KBM-7 (cell line): ENCODE results near the gene CCDC152.
"Not testable (repeated sequence)": the region's sequence is repeated elsewhere in the genome, so short reads cannot be mapped to it uniquely, and the experiment has no call there.

ENCODE experiments used
- DNase-seq: peaks from one replicate; pipeline ENCODE4 v3.0.0-alpha.2; 2015
- in situ Hi-C: fragments of 300-500 bp; cut with MboI; formaldehyde crosslinking; loops from 2 replicates; pipeline ENCODE4 v1.14.3; 2020; ENCODE audit warnings: low sequenced_read_pairs, low pct_unique_long_range_greater_than_20kb, mixed read lengths

Gene CCDC152, protein sequence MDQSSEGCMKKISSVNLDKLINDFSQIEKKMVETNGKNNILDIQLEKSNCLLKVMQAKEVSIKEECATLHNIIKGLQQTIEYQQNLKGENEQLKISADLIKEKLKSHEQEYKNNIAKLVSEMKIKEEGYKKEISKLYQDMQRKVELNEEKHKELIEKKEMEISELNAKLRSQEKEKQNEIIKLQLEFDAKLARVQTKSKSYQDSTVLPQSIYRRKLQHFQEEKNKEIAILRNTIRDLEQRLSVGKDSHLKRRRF

DNA sequence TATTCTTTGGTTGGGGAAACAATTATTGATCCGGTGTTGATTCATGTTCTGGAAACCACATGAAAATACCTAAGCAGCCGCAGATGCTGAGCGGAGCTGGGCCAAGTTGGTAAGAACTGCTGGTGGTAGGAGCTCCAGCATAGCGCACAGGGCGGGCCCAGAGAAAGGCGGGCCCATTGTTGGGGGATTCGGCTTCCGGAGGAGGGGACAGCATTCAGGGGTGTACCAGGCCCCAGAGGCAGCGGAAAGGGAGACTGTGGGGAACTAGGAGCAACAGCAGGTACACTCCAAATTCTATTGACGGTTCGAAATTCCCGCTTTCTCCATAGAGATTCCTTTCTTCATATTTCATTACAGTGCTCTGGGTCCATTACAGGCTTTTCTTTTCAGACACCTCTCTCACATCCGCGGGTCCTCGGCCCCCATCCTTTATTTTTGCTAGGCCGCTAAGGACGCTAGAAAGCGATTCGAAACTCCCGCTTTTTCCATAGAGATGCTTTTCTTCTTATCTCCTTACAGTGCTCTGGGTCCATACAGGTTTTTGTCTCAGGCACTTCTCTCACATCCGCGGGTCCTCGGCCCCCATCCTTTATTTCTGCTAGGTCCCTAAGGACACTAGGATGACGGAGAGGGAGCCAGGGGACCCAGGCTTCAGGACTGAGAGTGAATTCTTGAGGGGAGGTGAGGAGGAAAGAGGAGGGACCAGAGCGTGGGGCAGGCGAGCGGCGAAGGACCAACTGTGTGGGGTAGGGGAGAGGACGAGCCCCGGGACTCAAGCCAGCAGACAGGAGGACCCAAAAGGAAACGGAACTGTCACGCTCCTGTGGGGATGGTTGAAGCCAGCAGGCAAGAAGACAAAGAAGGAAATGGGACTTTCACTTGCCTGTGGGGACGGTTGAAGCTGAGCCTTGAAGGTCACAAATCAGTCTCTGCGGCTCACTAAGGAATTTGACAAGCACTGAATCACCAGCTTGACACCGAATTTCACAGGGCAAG is at the start of gene CCDC152:
Gene CCDC152 (plus strand): TSS at position 213 of the 996 bp plus-strand sequence. CDS start 2,304 bp downstream, outside the sequence.
- in situ Hi-C loops: no loop called here

DNA sequence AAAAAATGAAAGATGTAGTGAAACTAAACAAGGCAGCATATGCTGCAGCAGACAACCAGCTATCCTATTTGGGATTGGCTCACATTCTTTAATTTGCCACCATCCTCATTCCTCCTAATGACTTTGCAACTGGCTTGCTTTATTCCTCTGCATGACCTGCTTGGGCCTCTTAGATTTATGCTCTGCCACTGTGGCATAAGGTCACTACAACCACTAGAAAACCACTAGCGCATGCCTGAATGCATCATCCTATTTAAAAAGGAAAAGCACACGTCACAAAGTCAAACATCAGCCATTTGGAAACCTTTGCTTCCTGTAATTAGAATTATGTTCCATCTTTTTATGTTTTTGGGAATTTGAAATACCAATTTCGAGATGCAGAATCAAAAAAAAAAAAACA is 40.8 kb upstream of the CCDC152 start:
- DNase-seq: no peak
- in situ Hi-C loops: no loop called here

More for the DNA sequence above, at the start of gene CCDC152:
- DNase-seq: no peak

DNA sequence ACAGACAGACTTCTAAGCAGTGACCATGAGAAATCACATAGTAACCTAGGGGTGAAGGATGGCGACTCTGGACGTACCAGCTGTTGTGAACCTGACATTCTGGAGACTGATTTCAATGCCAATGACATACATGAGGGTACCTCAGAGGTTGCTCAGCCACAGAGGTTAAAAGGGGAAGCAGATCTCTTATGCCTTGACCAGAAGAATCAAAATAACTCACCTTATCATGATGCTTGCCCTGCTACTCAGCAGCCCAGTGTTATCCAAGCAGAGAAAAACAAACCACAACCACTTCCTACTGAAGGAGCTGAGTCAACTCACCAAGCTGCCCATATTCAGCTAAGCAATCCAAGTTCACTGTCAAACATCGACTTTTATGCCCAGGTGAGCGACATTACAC is 38.0 kb upstream of the CCDC152 start:
- peak; percentile 7 for DNase-seq
- in situ Hi-C loops: no loop called here

DNA sequence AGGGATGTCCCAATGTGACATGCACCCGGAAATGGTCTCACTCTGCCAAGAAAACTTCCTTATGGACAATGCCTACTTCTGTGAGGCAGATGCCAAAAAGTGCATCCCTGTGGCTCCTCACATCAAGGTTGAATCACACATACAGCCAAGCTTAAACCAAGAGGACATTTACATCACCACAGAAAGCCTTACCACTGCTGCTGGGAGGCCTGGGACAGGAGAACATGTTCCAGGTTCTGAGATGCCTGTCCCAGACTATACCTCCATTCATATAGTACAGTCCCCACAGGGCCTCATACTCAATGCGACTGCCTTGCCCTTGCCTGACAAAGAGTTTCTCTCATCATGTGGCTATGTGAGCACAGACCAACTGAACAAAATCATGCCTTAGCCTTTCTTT is 37.6 kb upstream of the CCDC152 start:
- in situ Hi-C loops: no loop called here
- DNase-seq: no peak

DNA sequence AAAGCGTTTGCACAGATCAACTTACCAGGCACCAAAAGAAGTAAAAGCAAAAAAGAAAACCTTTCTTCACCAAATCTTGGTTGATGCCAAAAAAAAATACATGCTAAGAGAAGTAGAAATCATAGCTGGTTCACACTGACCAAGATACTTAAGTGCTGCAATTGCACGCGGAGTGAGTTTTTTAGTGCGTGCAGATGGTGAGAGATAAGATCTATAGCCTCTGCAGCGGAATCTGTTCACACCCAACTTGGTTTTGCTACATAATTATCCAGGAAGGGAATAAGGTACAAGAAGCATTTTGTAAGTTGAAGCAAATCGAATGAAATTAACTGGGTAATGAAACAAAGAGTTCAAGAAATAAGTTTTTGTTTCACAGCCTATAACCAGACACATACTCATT is 36.4 kb upstream of the CCDC152 start:
- in situ Hi-C loops: no loop called here
- DNase-seq: peak; percentile 47

DNA sequence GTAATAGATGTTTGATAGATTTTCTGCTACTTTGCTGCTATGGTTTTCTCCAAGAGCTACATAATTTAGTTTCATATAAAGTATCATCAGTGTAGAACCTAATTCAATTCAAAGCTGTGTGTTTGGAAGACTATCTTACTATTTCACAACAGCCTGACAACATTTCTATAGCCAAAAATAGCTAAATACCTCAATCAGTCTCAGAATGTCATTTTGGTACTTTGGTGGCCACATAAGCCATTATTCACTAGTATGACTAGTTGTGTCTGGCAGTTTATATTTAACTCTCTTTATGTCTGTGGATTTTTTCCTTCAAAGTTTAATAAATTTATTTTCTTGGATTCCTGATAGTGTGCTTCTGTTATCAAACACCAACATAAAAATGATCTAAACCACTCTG is 35.1 kb upstream of the CCDC152 start:
- DNase-seq: no peak
- in situ Hi-C loops: no loop called here

DNA sequence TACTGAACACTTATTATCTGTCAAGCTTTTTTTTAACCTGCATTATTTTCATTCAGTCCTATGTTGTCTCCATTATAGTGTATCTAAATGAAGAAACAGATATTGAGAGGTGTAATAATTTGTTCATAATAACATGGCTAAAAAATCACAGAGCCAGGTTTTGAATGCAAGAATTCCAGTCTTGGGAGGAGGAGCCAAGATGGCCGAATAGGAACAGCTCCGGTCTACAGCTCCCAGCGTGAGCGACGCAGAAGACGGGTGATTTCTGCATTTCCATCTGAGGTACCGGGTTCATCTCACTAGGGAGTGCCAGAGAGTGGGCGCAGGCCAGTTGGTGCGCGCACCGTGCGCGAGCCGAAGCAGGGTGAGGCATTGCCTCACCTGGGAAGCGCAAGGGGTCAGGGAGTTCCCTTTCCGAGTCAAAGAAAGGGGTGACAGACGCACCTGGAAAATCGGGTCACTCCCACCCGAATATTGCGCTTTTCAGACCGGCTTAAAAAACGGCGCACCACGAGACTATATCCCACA is 22.0 kb upstream of the CCDC152 start:
- DNase-seq, in situ Hi-C loops: not testable (repeated sequence)

DNA sequence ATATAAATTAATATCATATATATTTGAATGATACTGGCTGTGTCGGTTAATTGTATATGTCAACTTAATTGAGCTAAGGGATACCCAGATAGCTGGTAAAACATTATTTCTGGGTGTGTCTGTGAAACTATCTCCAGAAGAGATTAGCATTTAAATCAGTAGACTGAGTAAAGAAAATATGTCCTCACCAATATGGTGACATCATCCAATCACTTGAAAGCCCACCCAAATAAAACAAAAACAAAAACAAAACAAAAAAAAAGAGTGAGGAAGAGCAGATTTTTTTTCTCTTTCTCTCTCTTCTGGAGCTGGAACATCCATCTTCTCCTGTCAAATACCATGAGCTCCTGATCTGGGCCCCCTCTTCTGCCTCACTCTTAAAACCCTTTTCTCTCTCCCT is 15.7 kb upstream of the CCDC152 start:
- in situ Hi-C loops: no loop called here
- no peak for DNase-seq

DNA sequence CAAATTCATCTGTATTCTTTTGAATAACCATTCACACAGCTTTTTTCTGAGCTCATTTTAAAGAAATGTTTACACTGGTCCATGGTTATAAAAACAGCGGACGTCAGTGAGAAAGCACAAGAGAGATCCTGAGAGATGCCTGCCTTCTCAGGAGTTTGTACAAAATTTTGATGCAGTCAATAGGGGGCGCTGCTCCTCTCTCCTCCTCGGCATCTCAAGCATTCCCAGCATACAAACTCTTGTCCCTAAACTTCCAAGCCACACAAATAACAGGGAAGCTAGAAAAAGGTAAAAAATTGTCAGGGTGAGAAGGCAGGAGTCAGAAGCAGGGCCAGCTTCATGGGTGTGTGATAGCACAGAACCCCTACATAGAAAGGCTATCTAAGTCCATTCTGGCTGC is 11.2 kb upstream of the CCDC152 start:
- no peak for DNase-seq
- in situ Hi-C loops: no loop called here

DNA sequence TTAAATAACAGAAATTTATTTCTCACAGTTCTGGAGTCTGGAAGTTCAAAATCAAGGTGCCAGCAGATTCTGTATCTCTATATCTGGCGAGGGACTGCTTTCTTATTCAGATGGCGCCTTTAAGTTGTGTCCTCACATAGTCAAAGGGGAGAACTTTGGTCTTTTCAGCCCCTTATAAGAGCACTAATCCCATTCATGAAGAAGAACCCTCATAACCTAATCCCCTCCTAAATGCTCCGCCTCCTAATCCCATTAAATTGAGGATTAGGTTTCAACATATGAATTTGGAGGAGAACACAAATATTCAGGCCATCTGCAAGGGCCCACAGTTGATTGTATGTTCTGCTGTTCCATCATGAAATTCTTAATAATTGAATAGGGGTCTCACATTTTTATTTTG is 10.8 kb upstream of the CCDC152 start:
- in situ Hi-C loops: no loop called here

DNA sequence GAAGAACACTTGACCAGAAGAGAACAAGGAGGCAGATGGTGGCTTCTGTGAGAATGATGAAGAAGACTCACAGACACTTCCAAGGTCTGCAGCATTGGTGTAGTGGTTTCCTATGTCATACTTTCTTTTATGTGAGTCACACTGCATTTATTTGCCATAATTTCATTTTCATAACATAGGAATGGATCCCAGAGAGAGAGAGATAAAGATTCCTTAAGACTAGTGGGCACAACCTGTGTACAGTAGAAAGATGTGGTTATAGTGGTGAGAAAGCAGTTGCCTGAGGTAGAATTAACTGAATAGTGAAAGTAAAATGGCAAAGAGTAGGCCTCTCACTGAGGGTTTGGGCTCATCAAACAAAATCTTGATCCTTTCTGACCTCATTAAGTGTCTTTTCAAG is 7.6 kb upstream of the CCDC152 start:
- in situ Hi-C loops: no loop called here
- no peak for DNase-seq

More for the DNA sequence above, 10.8 kb upstream of the CCDC152 start:
- no peak for DNase-seq

DNA sequence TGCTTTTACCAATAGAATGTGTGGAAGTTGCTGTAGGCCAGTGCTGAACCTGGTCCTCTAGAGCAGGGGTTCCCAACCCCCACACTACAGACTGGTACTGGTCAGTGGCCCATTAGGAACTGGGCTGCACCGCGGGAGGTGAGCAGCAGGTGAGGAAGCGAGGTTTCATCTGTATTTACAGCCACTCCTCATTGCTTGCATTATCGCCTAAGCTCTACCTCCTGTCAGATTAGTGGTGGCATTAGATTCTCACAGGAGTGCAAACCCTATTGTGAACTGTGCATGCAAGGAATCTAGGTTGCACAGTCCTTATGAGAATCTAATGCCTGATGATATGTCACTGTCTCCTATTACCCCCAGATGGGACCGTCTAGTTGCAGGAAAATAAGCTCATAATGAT is 6.1 kb upstream of the CCDC152 start:
- no peak for DNase-seq
- in situ Hi-C loops: no loop called here

DNA sequence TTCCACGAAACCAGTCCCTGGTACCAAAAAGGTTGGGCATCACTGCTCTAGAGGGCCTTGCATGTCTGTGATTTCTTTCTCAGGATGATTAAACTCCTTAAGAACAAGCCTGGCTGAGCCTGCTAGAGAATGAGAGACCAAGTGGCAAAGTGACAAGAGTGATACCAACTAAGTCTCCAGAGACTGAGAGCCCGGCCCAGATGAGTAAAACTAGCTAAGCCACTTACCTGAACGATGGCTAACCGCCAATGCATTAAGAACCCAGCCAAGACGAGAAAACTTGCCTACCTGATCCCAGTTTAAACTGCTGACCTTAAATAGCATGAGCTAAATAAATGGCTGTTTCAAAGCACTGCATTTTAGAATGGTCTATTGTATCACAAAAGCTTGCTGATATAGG is 5.6 kb upstream of the CCDC152 start:
- in situ Hi-C loops: no loop called here
- no peak for DNase-seq

DNA sequence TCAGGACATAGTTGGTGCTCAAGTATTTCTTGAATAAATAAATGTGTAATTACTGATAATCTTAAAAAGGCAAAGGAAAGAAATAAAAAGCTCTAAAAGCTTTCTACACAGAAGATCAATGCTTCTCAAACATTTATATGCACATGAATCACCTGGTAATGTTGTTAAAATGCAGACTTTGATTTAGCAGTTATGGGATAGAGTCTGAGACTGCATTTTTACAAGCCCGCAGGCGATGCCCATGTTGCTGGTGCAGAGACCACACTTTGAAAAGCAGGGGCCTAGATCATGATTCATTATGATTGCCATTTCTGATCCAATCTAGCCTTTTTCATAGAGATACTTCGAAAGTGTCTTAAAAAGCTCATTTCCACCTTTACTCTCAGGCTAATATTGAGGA is 3.5 kb upstream of the CCDC152 start:
- in situ Hi-C loops: no loop called here
- DNase-seq: no peak

DNA sequence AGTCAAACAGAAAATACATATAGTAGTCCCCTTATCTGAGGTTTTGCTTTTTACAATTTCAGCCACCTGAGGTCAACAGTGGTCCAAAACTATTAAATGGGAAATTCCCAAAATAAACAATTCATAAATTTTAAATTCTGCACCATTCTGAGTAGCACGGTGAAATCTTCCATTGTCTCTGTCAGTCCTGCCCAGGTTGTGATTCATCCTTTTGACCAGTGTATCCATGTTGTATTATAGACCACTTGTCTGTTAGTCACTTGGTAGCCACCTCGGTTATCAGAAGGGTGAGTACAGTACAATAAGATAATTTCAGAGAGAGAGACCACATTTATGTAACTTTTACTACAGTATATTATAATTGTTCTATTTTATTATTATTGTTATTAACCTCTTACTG is 2.8 kb downstream of the CCDC152 start:
- in situ Hi-C loops: no loop called here
- no peak for DNase-seq

DNA sequence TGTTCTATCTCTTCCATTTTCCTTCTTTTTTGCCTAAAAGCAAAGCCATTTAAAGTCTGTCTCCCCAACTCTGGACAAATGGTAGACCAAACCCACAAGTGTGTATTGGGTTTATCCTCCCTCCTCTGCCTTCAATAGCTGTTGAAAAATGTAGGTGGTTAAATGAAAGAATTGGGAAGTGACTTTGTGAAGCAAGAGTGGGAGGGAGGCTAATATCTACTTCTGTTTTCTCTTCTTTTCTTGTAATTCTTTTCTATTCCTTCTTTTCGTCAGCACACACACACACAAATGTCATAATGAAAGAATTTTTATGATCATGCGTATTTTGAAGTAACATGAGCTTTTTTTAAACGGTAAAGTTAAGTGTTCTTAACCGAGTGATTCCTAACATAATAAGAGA is 3.8 kb downstream of the CCDC152 start:
- in situ Hi-C loops: no loop called here
- no peak for DNase-seq

DNA sequence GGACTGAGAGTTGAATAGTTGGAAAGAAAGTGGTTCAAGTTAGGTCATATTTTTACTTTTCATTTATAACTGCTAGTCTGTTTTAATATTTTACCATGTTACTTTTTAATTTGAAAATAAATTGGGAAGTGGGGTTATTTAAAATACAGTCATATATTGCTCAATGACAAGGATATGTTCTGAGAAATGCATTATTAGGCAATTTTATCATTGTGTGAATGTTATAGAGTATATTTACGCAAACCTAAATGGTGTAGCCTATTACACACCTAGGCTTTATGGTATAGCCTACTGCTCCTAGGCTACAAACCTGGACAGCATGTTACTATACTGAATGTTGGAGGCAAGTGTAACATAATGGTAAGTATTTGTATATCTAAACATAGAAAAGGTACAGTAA is 5.2 kb downstream of the CCDC152 start:
- no peak for DNase-seq
- in situ Hi-C loops: no loop called here

DNA sequence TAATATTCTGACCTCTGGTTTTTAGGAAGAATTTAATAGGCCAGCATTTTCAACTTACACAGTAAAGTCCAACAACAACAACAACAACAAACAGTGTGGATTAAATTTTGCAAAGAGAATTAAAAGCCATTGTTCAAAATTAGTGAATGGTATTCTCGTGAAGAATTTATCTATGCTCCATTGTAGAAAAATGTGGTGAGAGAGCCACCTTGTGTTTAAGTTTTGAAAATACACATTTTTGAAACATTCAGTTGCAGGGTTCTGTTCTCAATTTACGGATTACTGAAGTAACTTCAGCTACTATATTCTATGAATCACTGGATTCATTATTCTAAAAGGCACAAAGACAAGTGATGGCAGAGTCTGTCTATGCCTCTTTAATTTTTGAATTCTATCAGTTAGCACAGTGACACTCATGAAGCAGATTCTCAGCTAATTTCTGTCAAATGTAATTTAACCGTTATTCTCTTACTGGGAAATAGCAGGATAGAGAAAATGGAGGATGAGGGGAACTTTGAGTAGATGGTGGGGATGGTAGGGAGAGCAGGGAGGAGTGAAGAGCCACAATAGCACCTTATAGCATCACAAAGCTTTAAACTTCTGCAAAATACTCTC is 11.0 kb downstream of the CCDC152 start:
- in situ Hi-C loops: no loop called here
- peak; percentile 49 for DNase-seq

DNA sequence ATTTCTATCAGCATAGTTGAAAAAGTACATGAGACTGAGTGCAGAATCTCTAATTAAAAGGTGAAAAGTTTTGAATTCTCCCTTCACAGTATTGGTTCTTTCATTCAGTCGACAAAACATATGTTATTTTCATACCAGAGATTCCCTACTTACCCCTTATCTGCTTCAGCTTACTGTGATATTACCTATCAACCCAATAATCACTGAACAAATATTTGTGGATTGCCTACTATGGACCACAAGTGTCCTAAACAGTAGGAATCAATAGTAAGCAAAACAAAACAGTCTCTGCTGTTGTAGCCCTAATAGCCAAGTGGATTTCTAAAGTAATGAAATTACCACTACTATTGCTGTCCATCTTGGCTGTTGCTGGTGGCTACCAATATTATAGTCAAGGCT is 11.5 kb downstream of the CCDC152 start:
- DNase-seq: no peak
- in situ Hi-C loops: no loop called here

DNA sequence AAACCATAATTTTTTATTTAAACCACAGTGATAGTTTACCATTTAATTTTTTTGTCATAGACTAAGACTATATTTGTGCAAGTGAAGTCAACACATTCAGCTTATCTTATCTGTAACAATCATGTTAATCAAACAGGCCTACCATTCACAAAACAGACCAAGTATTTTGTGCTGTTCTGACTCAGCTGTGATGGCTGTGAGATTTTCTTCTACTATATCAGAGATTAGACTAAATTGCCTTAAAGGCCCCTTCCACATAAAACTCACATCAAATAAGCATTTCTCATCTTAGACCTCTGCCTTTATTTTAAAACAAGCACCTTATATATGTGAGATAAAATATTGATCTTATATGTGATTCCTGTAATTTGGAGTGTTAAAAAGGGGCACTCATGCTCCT is 13.4 kb downstream of the CCDC152 start:
- in situ Hi-C loops: no loop called here
- no peak for DNase-seq
